Thoracic aorta (tissue), 2 donors: ENCODE data around the gene ERI2. TPM values are rescaled to one million over a fixed set of nuclear protein-coding genes. Genes with fewer than 3 reads are reported as not detected.

Experiments
- ATAC-seq: fragments of 150-250 bp; one replicate; pipeline ENCODE4 v1.8.0; 2017; ENCODE audit warnings: low read depth; ENCODE audit not compliant: insufficient number of reproducible peaks, low FRiP score
- DNase-seq: peaks from one replicate; pipeline ENCODE4 v3.0.0-alpha.2; 2020; ENCODE audit warnings: low spot score
- H3K27ac ChIP-seq, 2 donors: fragments of 200-600 bp; sonication (generic); 1 replicate in 1 of 2; 2 replicates in 1 of 2; pipeline ENCODE4 v1.5.1; 2016; ENCODE audit warnings: mild to moderate bottlenecking in 2 of 2, moderate library complexity in 2 of 2
- H3K27me3 ChIP-seq: fragments of 200-600 bp; sonication (generic); replicated peaks from 2 replicates; pipeline ENCODE4 v1.6.0; 2016; ENCODE audit warnings: mild to moderate bottlenecking; ENCODE audit not compliant: insufficient read depth
- H3K36me3 ChIP-seq: fragments of 200-600 bp; sonication (generic); one replicate; pipeline ENCODE4 v1.5.1; 2016
- H3K4me1 ChIP-seq, 2 donors: fragments of 200-600 bp; sonication (generic); 1 replicate in 1 of 2; 2 replicates in 1 of 2; pipeline versions ENCODE4 v1.5.1 to v1.6.0; 2016; ENCODE audit warnings: low read depth in 2 of 2, mild to moderate bottlenecking in 1 of 2; ENCODE audit not compliant: control insufficient read depth in 1 of 2
- H3K4me3 ChIP-seq: fragments of 200-600 bp; sonication (generic); 2 replicates; pipeline ENCODE4 v1.5.1; 2016; ENCODE audit warnings: mild to moderate bottlenecking
- H3K9me3 ChIP-seq: fragments of 200-600 bp; sonication (generic); 2 replicates; pipeline ENCODE4 v1.5.1; 2016
- CTCF ChIP-seq: fragments of 200-600 bp; sonication (generic); IDR thresholded peaks from one replicate; pipeline ENCODE4 v1.5.1; 2019; ENCODE audit warnings: antibody characterized with exemption
- total RNA-seq, 2 donors: library from RNA; depleted of rRNA; stranded (reverse); fragments of >200 nt; gene quantifications; one replicate each; pipeline versions ENCODE4 v1.1.0 to v1.2.3, GENCODE V29; 2016

The ERI2 gene
- total RNA-seq, 2 donors from 2014 or later = 2.6 to 7.8 TPM

- Histone ChIP-seq H3K4me3 (no peak overlapping the region), H3K27me3 (no peaks in the 10 kb centered on the region), H3K9me3 (no peaks in the 10 kb centered on the region), H3K4me1 (no peaks in the 10 kb centered on the region), H3K27ac (no peak overlapping the region), H3K36me3 (no peaks in the 10 kb centered on the region)
- no peak for DNase-seq
- no peak for TF ChIP-seq CTCF
- ATAC-seq = no peak
These were observed 24.6 kb downstream of the ERI2 start for GRCh38 chr16:20781697-20782096.

DNA sequence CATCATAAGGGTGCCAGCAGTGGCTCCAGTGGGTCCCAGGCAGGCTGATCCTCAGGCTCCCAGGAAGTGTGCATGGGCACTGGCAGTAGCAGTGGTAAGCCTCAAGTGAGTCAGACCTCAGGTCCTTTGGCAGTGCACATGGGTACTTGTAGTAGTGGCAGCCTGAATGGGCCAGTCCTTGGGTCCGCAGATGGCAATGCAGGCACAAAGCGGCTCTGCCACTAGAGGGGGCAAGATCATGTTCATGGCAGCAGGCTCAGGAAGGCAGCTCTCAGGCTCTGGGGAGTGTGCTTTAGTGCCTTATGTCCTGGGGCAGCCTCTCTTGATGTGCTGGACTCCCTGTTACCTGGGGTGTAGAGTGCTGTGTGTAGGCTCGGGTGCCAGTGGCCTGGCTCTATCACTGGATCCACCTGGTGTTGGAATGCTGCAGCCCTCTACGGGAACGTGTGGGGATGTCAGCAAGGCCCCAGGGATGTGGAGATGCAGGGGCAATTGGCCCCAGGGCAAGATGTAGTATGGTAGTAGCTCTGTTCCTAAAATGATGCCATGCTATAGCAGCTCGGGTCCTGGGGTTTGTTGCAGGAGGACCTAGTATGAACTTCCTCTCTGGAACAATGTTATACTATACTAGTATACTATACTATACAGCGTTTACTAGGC, 31.4 kb downstream of the ERI2 start:
- H3K27ac ChIP-seq = no peak overlapping the region
- ATAC-seq (no peak), DNase-seq (no peak)
- no peaks in the 10 kb centered on the region for H3K9me3 ChIP-seq
- no peaks in the 10 kb centered on the region for H3K27me3 ChIP-seq
- no peaks in the 10 kb centered on the region for H3K4me1 ChIP-seq
- H3K36me3 ChIP-seq = no peaks in the 10 kb centered on the region
- peak; percentile 12 for TF ChIP-seq CTCF
- H3K4me3 ChIP-seq = no peak overlapping the region

- no peaks in the 10 kb centered on the region for H3K27me3 ChIP-seq
- no peak for TF ChIP-seq CTCF
- no peaks in the 10 kb centered on the region for H3K4me1 ChIP-seq
- no peaks in the 10 kb centered on the region for H3K36me3 ChIP-seq
- no peak overlapping the region for H3K27ac ChIP-seq
- H3K4me3 ChIP-seq = no peak overlapping the region
- no peaks in the 10 kb centered on the region for H3K9me3 ChIP-seq
- no peak for ATAC-seq
- DNase-seq = no peak
These were observed 32.6 kb downstream of the ERI2 start for GRCh38 chr16:20773679-20774078.

- Histone ChIP-seq H3K27ac (no peak overlapping the region), H3K36me3 (no peaks in the 10 kb centered on the region), H3K4me3 (no peak overlapping the region), H3K27me3 (no peaks in the 10 kb centered on the region), H3K4me1 (no peaks in the 10 kb centered on the region), H3K9me3 (no peaks in the 10 kb centered on the region)
- DNase-seq (no peak), ATAC-seq (no peak)
- TF ChIP-seq CTCF = no peak
These were observed 37.5 kb downstream of the ERI2 start for GRCh38 chr16:20768818-20769217.

DNA sequence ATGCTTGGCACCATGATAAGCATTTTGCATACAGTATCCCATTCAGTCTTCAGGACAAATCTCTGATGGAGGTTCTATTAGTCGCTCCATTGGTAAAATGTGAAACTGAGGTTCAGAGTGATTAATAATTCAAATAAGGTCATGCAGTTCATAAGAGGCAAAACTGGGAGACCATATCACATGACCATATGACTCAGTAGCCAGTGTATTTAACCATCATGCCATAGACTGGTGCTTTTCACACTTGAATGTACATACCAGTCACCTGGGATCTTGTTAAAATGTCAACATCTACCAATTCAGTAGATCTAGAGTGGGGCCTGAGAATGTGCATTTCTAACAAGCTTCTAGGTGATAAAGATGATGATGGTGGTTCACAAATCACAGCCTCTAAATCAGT, 38.2 kb downstream of the ERI2 start:
- Histone ChIP-seq H3K4me3 (no peak overlapping the region), H3K4me1 (no peaks in the 10 kb centered on the region), H3K36me3 (no peaks in the 10 kb centered on the region), H3K9me3 (no peaks in the 10 kb centered on the region), H3K27me3 (no peaks in the 10 kb centered on the region), H3K27ac (no peak overlapping the region)
- ATAC-seq (no peak), DNase-seq (no peak)
- no peak for TF ChIP-seq CTCF
